ENCODE data around the gene CCDC85B.

The CCDC85B gene

GRCh38 chr11:65883058-65883761 is 7.3 kb upstream of the CCDC85B start:
- TF ChIP-seq CTCF (IDR thresholded peaks at IDR 0.05), result no peak
- H3K36me3 ChIP-seq, result peaks cover 25% of the 10 kb centered on the region
- no peak overlapping the region for H3K4me3 ChIP-seq (ENCODE audit: low read depth in 1 of 2, low read length in 1 of 2)
- no peaks in the 10 kb centered on the region for H3K27me3 ChIP-seq
- no peak overlapping the region for H3K27ac ChIP-seq
- no peaks in the 10 kb centered on the region for H3K9me3 ChIP-seq
- peaks cover 25 to 41% of the 10 kb centered on the region in 2 experiments for H3K4me1 ChIP-seq (ENCODE audit: control insufficient read depth in 1 of 2, insufficient read depth in 1 of 2, low read depth in 1 of 2, low read length in 1 of 2)

DNA sequence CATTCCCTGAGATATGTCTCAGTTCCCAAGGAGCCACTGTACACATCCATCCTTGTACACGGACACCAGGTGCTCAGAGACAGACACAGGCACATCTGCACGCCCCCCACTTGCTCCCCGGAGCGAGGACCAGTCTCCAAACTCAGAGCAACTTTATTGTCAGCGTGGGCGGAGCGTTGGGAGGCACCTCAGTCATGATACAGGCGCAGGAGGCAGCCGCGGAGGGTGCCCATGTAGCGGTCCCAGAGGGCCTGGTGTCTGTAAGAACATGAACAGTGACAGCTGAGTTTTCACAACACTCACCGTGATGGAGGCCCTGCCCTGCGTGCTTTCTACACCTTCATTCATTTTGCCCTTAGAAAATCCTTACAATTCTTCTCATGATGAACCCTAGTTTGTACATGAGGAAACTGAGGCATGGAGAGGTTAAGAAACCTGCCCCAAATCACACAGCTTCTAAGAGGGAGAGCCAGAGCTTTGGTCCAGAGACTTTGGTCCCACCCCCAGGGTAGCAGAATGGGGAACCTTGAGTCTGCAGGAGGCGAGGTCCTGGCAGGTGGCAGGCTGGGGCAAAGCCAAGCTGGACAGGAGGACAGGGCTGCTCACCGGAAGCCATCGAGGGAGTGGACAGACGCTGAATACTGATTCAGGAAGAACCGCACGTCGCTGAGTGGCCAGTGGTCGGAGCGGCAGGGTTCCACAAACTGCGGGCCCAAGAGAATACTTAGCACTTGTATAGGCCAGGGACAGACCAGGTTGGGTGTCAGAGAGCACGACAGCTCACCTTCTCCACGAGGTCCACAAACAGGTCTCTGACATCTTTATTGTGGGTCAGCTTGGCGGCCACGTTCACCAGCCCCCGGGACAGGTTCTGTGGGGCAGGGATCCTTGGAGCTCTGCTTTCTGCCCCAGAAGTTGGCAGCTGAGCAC is 6.4 kb upstream of the CCDC85B start:
- Histone ChIP-seq H3K27me3 (no peaks in the 10 kb centered on the region), H3K4me1 (ENCODE audit: control insufficient read depth in 1 of 2, insufficient read depth in 1 of 2, low read depth in 1 of 2, low read length in 1 of 2) (peaks cover 33 to 47% of the 10 kb centered on the region in 2 experiments), H3K27ac (peak overlapping the region; percentile 35), H3K4me3 (ENCODE audit: low read depth in 1 of 2, low read length in 1 of 2) (no peak overlapping the region), H3K9me3 (no peaks in the 10 kb centered on the region), H3K36me3 (peaks cover 25% of the 10 kb centered on the region)
- TF ChIP-seq CTCF (IDR thresholded peaks at IDR 0.05), result no peak

DNA sequence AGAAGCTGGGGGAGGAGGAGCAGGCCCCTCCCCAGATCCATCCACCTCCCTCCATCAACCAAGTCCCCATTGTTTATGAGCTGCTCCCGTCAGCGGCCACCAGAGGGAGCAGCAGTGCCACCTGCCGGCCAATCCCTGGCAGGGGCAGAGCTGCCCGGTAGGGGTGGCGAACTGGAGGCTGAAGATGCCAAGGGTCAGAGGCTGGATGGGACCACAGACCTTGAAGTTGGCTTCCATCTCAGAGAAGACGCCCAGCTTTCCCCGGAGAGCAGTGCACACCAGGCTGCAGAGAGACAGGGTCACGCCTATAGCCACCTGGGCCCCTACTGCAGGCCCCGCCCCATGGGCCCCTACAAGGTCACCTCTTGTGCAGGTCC is 5.8 kb upstream of the CCDC85B start:
- no peaks in the 10 kb centered on the region for H3K27me3 ChIP-seq
- peak; percentile 99 for TF ChIP-seq CTCF (IDR thresholded peaks at IDR 0.05)
- H3K36me3 ChIP-seq, result peaks cover 25% of the 10 kb centered on the region
- H3K9me3 ChIP-seq, result no peaks in the 10 kb centered on the region
- H3K4me1 ChIP-seq (ENCODE audit: control insufficient read depth in 1 of 2, insufficient read depth in 1 of 2, low read depth in 1 of 2, low read length in 1 of 2), result peaks cover 40 to 51% of the 10 kb centered on the region in 2 experiments
- H3K27ac ChIP-seq, result peak overlapping the region; percentile 35
- H3K4me3 ChIP-seq (ENCODE audit: low read depth in 1 of 2, low read length in 1 of 2), result no peak overlapping the region

GRCh38 chr11:65885231-65885630 is 5.2 kb upstream of the CCDC85B start:
- Histone ChIP-seq H3K4me1 (ENCODE audit: control insufficient read depth in 1 of 2, insufficient read depth in 1 of 2, low read depth in 1 of 2, low read length in 1 of 2) (peaks cover 45 to 54% of the 10 kb centered on the region in 2 experiments), H3K27ac (peak overlapping the region; percentile 35), H3K4me3 (ENCODE audit: low read depth in 1 of 2, low read length in 1 of 2) (no peak overlapping the region), H3K36me3 (peaks cover 25% of the 10 kb centered on the region), H3K27me3 (no peaks in the 10 kb centered on the region), H3K9me3 (no peaks in the 10 kb centered on the region)
- TF ChIP-seq CTCF (IDR thresholded peaks at IDR 0.05), result no peak

GRCh38 chr11:65885808-65886536 is 4.5 kb upstream of the CCDC85B start:
- Histone ChIP-seq H3K9me3 (no peaks in the 10 kb centered on the region), H3K36me3 (peaks cover 25% of the 10 kb centered on the region), H3K27ac (peak overlapping the region; percentile 27), H3K4me1 (ENCODE audit: control insufficient read depth in 1 of 2, insufficient read depth in 1 of 2, low read depth in 1 of 2, low read length in 1 of 2) (peaks cover 52 to 60% of the 10 kb centered on the region in 2 experiments), H3K27me3 (no peaks in the 10 kb centered on the region), H3K4me3 (ENCODE audit: low read depth in 1 of 2, low read length in 1 of 2) (no peak overlapping the region)
- TF ChIP-seq CTCF (IDR thresholded peaks at IDR 0.05), result no peak
